SK-N-DZ (cell line): ENCODE data around the gene NAGA. TPM values are rescaled to one million over a fixed set of nuclear protein-coding genes. Genes with fewer than 3 reads are reported as not detected.
"Not testable (repeated sequence)": the region's sequence is repeated elsewhere in the genome, so short reads cannot be mapped to it uniquely, and the experiment has no call there.

ENCODE experiments used
- DNase-seq: peaks from one replicate; pipeline ENCODE4 v3.0.0-alpha.2; 2015; ENCODE audit warnings: low spot score
- polyA plus RNA-seq, 2 experiments: library from polyadenylated mRNA; depleted of rRNA; stranded (reverse); fragments of >200 nt; gene quantifications; 2 replicates each; pipeline ENCODE4 v1.2.3, GENCODE V29; 2014

Gene NAGA
- 24.8 and 29.4 TPM in 2 replicates for polyA plus RNA-seq (2014; cell fraction: cytosol; rRNA removed)
- polyA plus RNA-seq (2014; cell fraction: nucleus; rRNA removed), result 13.0 and 13.5 TPM in 2 replicates

DNA sequence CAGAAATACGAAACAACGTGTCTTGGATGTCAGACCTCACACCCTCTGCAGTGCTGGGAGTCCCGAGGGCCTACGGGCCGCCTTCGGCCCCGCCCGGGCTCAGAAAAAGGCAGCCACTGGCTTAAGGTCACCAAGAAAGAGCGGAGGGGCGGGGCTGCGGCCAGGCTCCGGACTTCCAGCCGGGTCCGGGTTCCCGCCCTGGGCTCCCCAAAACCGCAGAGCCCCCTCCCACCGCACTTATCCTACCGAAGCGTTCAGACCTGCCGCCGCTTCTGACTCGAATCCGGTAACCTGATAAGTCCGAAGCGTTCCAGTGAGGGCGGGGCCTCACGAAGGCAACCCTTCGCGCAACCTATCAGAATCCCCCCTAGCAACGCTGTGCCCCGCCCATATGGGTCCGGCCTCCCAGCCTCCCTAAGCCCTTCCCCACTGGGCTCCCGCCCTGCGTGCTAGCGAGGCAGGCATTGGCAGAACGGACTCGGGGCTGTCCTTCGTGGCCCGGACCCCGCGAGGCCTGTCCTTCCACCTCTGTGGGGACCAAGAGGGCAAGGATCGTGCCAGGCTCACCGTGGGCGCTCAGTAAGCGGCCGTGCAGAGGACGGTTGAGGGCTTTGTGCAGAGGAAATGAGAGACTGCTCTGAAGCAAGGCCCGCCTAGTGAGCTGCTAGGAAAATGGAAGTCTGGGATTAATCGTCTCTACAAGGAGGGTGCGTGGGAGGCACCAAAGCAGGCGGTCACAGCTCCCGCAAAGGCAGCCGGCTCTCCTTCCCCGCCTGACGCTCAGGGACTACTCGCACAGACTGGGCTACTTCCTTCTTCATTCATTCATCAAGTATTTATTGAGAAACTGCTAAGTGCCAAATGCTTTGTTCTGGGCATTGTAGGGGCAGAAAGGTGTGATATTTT is at the start of gene NAGA:
Gene NAGA, minus strand, starts transcription at position 296 of the 906 bp plus-strand sequence. CDS start 515 bp downstream, outside the sequence.
- peak; percentile 96 for DNase-seq

GRCh38 chr22:42116848-42117424 is 46.3 kb upstream of the NAGA start:
- DNase-seq, result no peak

DNA sequence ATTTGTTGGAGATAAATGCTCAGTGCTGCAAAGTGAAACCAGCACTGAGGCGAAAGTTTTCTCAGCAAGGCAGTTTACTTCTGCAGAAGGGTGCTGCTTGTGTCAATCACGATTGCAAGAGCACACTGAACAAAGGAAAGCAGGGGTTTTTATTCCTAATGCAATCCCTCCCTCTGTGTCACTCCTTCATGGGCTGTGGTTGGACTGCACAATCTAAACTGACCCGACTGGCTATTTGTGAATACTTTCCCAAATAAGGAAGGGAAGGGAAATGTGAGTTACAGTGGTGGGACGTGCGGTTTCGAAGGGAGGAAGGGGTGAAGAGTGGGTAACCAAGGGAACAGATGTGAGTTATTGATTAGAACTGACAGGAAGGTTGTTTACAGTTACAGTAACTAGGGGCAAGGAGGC is 44.8 kb upstream of the NAGA start:
- DNase-seq, result not testable (repeated sequence)

DNA sequence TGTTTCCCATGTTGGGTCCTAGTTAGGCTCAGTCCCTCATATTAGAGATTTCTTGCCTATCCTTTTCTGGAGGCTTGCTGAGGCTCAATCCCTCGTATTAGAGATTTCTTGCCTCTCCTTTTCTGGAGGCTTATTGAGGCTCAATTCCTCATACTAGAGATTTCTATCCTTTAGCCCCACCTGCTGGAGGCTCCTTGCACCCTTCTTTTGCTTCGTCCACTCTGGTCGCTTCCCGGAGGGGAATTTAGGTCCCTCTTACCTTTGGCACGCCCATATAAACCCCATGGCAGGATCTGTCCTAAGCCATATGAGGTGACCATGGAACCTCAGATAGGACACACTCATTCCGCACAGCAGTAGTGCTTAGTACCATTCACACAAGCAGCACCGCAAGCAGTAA is 44.1 kb upstream of the NAGA start:
- peak; percentile 42 for DNase-seq

DNA sequence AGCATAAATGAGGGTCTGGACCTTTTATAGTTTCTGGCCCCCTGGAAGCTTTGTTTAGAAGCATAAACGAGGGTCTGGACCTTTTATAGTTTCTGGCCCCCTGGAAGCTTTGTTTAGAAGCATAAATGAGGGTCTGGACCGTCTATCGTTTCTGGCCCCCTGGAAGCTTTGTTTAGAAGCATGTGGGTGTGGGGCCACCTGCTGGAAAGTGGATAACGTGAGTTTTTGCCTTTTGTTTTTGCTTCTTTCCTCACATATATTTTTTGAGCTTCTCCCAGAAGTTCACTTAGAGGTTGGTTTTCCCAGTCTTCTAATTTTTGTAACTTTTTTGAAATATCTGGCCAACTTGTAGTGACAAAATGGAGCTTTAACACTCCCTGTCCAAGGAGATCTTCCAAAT is 42.2 kb upstream of the NAGA start:
- peak; percentile 57 for DNase-seq

DNA sequence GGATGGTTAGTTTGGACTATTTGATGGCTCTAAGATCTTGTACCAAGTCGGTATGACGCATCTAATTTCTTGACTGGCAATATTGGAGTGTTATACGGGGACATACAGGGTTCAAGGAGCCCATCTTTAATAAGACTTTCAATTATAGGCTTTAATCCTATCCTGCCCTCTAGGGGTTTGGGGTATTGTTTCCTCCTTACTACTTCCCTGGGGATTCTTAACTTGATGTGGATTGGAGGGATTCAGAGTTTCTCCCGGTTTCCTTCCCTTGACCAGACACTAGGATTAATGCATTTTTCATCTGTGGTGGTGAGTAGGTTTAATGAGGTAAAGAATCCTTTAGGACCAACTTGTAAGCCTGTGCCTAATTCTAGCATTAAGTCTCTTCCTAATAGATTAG is 41.2 kb upstream of the NAGA start:
- no peak for DNase-seq

- no peak for DNase-seq
These were observed 38.2 kb upstream of the NAGA start for GRCh38 chr22:42108848-42109247.

DNA sequence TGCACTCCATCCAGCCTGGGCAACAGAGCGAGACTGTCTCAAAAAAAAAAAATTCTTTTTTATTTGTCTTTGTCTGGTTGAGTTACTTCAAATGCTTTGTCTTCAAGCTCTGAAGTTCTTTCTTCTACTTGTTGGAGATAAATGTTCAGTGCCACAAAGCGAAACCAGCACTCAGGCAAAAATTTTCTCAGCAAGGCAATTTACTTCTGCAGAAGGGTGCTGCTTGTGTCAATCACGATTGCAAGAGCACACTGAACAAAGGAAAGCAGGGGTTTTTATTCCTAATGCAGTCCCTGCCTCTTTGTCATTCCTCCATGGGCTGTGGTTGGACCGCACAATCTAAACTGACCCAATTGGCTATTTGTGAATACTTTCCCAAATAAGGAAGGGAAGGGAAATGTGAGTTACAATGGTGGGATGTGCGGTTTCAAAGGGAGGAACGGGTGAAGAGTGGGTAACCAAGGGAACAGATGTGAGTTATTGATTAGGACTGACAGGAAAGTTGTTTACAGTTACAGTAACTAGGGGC is 33.8 kb upstream of the NAGA start:
- DNase-seq, result not testable (repeated sequence)

GRCh38 chr22:42101199-42101598 is 30.6 kb upstream of the NAGA start:
- no peak for DNase-seq

DNA sequence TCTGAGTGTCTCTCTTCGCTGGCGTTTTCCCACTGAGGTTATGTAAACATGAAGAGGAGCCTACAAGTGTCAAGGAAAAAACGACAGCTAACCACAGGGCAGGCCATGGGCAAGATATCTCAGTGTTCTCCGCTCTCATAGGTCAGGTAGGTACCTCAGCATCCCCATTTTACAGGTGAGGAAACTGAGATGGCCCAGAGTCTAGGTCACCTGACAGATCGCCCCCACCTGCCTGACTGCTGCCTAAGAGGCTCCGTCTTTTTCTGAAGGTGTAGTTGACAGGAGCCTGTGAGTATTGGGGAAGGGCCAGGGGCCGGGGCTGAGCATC is 20.8 kb upstream of the NAGA start:
- no peak for DNase-seq

GRCh38 chr22:42090596-42091454 is 20.2 kb upstream of the NAGA start, which contains the start of gene NDUFA6:
TSS of gene NDUFA6 (minus strand) at chr22:42090772. CDS start at chr22:42090744, 28 bp downstream.
- DNase-seq, result peak; percentile 99

GRCh38 chr22:42086051-42086450 is 15.4 kb upstream of the NAGA start:
- no peak for DNase-seq

DNA sequence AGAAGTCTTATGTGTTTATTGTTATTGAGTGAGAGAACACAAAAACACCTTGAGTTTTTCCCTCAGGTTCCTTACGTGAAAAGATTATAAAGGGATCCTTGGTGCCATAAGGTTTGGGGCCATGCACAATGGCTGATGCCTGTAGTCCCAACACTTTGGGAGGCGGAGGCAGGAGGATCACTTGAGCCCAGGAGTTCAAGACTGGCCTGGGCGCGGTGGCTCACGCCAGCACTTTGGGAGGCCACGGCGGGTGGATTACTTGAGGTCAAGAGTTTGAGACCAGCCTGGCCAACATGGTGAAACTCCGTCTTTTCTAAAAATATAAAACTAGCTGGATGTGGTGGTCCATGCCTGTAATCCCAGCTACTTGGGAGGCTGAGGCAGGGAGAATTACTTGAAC is 14.3 kb upstream of the NAGA start:
- no peak for DNase-seq

GRCh38 chr22:42083119-42083518 is 12.5 kb upstream of the NAGA start:
- DNase-seq, result no peak

GRCh38 chr22:42080287-42080686 is 9.7 kb upstream of the NAGA start:
- DNase-seq, result no peak

GRCh38 chr22:42079319-42080251 is 9.0 kb upstream of the NAGA start, which contains the start of gene SMDT1:
TSS of gene SMDT1 (plus strand) at chr22:42079700. CDS start at chr22:42079769, 69 bp downstream.
- peak; percentile 99 for DNase-seq

GRCh38 chr22:42078469-42079318 is 8.1 kb upstream of the NAGA start:
- DNase-seq, result no peak

- no peak for DNase-seq
These were observed 7.0 kb upstream of the NAGA start for GRCh38 chr22:42077486-42078125.
